HepG2 (cell line): ENCODE measurements around the gene LMF2. TPM values are rescaled to one million over a fixed set of nuclear protein-coding genes. Genes with fewer than 3 reads are reported as not detected.

Experiments
- ELF1 ChIP-seq: sonication (generic); formaldehyde crosslinking; IDR thresholded peaks from 2 replicates; pipeline ENCODE4 v1.4.0; 2020; ENCODE audit warnings: missing genetic modification reagents
- ETV5 ChIP-seq: IDR thresholded peaks from 2 replicates; pipeline ENCODE4 v1.6.1; 2018; ENCODE audit warnings: missing biosample characterization, missing genetic modification reagents, inconsistent platforms, borderline replicate concordance
- IRF2 ChIP-seq: IDR thresholded peaks from 2 replicates; pipeline ENCODE4 v1.6.1; 2018; ENCODE audit warnings: missing genetic modification reagents, missing compliant biosample characterization
- KDM4B ChIP-seq: sonication (generic); formaldehyde crosslinking; IDR thresholded peaks from 2 replicates; pipeline ENCODE4 v1.4.0; 2020; ENCODE audit warnings: missing genetic modification reagents
- MZF1 ChIP-seq: sonication (generic); formaldehyde crosslinking; IDR thresholded peaks from 2 replicates; pipeline ENCODE4 v1.8.1; 2023; ENCODE audit warnings: mild to moderate bottlenecking, missing genetic modification reagents, borderline replicate concordance
- PCBP1 ChIP-seq: fragments of 200-400 bp; formaldehyde crosslinking; IDR thresholded peaks from 2 replicates; pipeline ENCODE4 v1.6.1; 2017; ENCODE audit warnings: mild to moderate bottlenecking, low read depth, low read length, borderline replicate concordance
- POLR2AphosphoS2 ChIP-seq: IDR thresholded peaks from 2 replicates; pipeline ENCODE4 v1.6.1; 2011; ENCODE audit warnings: low read depth, low read length, improper control_type of control experiment
- SMYD3 ChIP-seq: sonication (generic); formaldehyde crosslinking; IDR thresholded peaks from 2 replicates; pipeline ENCODE4 v1.8.1; 2023; ENCODE audit warnings: mild to moderate bottlenecking, missing genetic modification reagents
- ZNF224 ChIP-seq: sonication (generic); formaldehyde crosslinking; IDR thresholded peaks from 2 replicates; pipeline ENCODE4 v1.5.0; 2020; ENCODE audit warnings: mild to moderate bottlenecking, missing genetic modification reagents
- ZNF333 ChIP-seq: sonication (generic); formaldehyde crosslinking; IDR thresholded peaks from 2 replicates; pipeline ENCODE4 v1.4.0; 2020; ENCODE audit warnings: mild to moderate bottlenecking, missing genetic modification reagents, borderline replicate concordance
- ZSCAN31 ChIP-seq: sonication (generic); formaldehyde crosslinking; IDR thresholded peaks from 2 replicates; pipeline ENCODE4 v1.5.0; 2020; ENCODE audit warnings: low read depth, mild to moderate bottlenecking, missing genetic modification reagents
- polyA plus RNA-seq, 8 experiments: library from polyadenylated mRNA; depleted of rRNA in 3 of 8; stranded (reverse) in 7 of 8; unstranded in 1 of 8; fragments of >200 nt; fragmentation: Illumina TruSeq in 4 of 8; extraction: Trizol in 4 of 8; gene quantifications; 2 replicates each; pipeline versions ENCODE4 v1.2.1 to v1.2.3, GENCODE V29; 2011 to 2016; ENCODE audit warnings: low read depth in 4 of 8, missing spikeins in 1 of 8, mixed read lengths in 1 of 8; ENCODE audit not compliant: insufficient read depth in 1 of 8
- total RNA-seq, 5 experiments: library from RNA; depleted of rRNA; stranded (reverse); fragments of >200 nt; fragmentation: Illumina TruSeq; extraction: Trizol; gene quantifications; 2 replicates each; pipeline ENCODE4 v1.2.3, GENCODE V29; 2016; ENCODE audit warnings: low read depth in 1 of 5
- TF ChIP-seq, protein P1 (sequence below): sonication (generic); formaldehyde crosslinking; IDR thresholded peaks from 2 replicates; pipeline ENCODE4 v1.5.0; 2020; ENCODE audit warnings: mild to moderate bottlenecking, missing genetic modification reagents, borderline replicate concordance
- TF ChIP-seq, protein P2 (sequence below): sonication (generic); formaldehyde crosslinking; IDR thresholded peaks from 2 replicates; pipeline ENCODE4 v1.4.0; 2020; ENCODE audit warnings: mild to moderate bottlenecking, missing genetic modification reagents
- TF ChIP-seq, protein P3 (sequence below): IDR thresholded peaks from 2 replicates; pipeline ENCODE4 v1.6.1; 2016; ENCODE audit warnings: mild to moderate bottlenecking
- TF ChIP-seq, protein P4 (sequence below): sonication (generic); formaldehyde crosslinking; IDR thresholded peaks from 2 replicates; pipeline ENCODE4 v1.4.0; 2020; ENCODE audit warnings: mild to moderate bottlenecking, missing genetic modification reagents

LMF2 gene
- total and polyA plus RNA-seq, 2 of the 13 experiments (the other 11 are each of a cell fraction or from before 2014, with no cell fraction given) = 23.3 to 30.6 TPM

DNA sequence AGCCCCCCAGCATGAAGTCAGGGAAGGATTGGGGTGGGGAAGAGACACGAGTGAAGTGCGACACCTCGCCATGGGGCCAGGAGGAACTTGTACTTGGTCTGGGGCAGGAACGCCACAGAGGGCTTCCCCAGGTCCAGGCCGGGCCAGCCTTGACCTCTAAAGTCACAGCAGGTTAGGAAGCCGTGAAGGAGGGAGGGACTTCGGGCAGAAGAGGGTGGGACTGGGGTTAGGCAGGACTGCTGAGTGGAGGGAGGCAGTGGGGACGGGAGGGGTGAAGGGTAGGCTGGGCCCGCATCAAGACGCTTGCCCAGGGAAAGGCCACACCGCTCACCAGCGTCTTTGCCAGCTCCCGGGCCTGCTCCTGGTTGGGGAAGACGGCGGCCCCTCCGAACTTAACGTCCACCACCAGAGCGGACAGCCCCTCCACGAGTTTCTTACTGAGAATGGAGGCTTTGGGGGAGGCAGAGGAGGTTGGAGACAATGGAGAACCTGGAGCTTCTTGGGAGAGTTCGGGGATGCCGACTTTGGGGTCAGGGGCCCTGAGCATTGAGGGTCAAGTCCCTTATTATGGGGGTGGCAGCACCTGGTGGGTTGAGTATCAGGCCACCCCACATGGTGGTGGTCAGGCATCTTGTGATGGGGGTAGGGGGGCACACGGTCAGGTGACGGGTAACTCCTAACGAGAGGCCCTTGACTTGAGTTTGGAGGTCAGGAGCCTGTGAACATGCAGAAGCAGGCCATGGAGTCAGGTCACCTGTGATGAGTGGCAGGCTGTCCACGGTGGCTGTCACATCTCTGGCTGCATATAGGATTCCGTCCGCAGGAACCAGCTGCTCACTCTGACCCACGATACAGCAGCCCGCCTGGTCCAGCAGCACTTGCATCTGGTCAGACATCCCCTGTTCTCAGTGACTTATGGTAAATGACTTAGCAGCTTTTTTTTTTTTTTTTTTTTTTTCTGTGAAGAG lies 19.6 kb upstream of the LMF2 start (continued):
- TF ChIP-seq, protein P1, sequence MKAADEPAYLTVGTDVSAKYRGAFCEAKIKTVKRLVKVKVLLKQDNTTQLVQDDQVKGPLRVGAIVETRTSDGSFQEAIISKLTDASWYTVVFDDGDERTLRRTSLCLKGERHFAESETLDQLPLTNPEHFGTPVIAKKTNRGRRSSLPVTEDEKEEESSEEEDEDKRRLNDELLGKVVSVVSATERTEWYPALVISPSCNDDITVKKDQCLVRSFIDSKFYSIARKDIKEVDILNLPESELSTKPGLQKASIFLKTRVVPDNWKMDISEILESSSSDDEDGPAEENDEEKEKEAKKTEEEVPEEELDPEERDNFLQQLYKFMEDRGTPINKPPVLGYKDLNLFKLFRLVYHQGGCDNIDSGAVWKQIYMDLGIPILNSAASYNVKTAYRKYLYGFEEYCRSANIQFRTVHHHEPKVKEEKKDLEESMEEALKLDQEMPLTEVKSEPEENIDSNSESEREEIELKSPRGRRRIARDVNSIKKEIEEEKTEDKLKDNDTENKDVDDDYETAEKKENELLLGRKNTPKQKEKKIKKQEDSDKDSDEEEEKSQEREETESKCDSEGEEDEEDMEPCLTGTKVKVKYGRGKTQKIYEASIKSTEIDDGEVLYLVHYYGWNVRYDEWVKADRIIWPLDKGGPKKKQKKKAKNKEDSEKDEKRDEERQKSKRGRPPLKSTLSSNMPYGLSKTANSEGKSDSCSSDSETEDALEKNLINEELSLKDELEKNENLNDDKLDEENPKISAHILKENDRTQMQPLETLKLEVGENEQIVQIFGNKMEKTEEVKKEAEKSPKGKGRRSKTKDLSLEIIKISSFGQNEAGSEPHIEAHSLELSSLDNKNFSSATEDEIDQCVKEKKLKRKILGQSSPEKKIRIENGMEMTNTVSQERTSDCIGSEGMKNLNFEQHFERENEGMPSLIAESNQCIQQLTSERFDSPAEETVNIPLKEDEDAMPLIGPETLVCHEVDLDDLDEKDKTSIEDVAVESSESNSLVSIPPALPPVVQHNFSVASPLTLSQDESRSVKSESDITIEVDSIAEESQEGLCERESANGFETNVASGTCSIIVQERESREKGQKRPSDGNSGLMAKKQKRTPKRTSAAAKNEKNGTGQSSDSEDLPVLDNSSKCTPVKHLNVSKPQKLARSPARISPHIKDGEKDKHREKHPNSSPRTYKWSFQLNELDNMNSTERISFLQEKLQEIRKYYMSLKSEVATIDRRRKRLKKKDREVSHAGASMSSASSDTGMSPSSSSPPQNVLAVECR = 0 out of 2 replicates have a peak, but pooled peaks have one; percentile 6
- TF ChIP-seq PCBP1 (0 out of 2 replicates have a peak, but pooled peaks have one; percentile 52), IRF2 (CRISPR knock-in tag) (peak; percentile 63; the same call in 1 of the 2 replicates), ZNF224 (CRISPR knock-in tag) (0 out of 2 replicates have a peak, but pooled peaks have one; percentile 1), KDM4B (CRISPR knock-in tag) (0 out of 2 replicates have a peak, but pooled peaks have one; percentile 45), ZNF333 (CRISPR knock-in tag) (peak; percentile 33; the same call in 1 of the 2 replicates), MZF1 (CRISPR knock-in tag) (no peak), ETV5 (0 out of 2 replicates have a peak, but pooled peaks have one; percentile 31), ZSCAN31 (CRISPR knock-in tag) (0 out of 2 replicates have a peak, but pooled peaks have one; percentile 31), SMYD3 (CRISPR knock-in tag) (no peak), POLR2AphosphoS2 (no peak), ELF1 (CRISPR knock-in tag) (0 out of 2 replicates have a peak, but pooled peaks have one; percentile 54)
- TF ChIP-seq, protein P2, sequence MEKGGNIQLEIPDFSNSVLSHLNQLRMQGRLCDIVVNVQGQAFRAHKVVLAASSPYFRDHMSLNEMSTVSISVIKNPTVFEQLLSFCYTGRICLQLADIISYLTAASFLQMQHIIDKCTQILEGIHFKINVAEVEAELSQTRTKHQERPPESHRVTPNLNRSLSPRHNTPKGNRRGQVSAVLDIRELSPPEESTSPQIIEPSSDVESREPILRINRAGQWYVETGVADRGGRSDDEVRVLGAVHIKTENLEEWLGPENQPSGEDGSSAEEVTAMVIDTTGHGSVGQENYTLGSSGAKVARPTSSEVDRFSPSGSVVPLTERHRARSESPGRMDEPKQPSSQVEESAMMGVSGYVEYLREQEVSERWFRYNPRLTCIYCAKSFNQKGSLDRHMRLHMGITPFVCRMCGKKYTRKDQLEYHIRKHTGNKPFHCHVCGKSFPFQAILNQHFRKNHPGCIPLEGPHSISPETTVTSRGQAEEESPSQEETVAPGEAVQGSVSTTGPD (CRISPR knock-in tag) = no peak
- TF ChIP-seq, protein P3, sequence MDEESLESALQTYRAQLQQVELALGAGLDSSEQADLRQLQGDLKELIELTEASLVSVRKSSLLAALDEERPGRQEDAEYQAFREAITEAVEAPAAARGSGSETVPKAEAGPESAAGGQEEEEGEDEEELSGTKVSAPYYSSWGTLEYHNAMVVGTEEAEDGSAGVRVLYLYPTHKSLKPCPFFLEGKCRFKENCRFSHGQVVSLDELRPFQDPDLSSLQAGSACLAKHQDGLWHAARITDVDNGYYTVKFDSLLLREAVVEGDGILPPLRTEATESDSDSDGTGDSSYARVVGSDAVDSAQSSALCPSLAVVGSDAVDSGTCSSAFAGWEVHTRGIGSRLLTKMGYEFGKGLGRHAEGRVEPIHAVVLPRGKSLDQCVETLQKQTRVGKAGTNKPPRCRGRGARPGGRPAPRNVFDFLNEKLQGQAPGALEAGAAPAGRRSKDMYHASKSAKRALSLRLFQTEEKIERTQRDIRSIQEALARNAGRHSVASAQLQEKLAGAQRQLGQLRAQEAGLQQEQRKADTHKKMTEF (CRISPR knock-in tag) = 0 out of 2 replicates have a peak, but pooled peaks have one; percentile 18
- TF ChIP-seq, protein P4, sequence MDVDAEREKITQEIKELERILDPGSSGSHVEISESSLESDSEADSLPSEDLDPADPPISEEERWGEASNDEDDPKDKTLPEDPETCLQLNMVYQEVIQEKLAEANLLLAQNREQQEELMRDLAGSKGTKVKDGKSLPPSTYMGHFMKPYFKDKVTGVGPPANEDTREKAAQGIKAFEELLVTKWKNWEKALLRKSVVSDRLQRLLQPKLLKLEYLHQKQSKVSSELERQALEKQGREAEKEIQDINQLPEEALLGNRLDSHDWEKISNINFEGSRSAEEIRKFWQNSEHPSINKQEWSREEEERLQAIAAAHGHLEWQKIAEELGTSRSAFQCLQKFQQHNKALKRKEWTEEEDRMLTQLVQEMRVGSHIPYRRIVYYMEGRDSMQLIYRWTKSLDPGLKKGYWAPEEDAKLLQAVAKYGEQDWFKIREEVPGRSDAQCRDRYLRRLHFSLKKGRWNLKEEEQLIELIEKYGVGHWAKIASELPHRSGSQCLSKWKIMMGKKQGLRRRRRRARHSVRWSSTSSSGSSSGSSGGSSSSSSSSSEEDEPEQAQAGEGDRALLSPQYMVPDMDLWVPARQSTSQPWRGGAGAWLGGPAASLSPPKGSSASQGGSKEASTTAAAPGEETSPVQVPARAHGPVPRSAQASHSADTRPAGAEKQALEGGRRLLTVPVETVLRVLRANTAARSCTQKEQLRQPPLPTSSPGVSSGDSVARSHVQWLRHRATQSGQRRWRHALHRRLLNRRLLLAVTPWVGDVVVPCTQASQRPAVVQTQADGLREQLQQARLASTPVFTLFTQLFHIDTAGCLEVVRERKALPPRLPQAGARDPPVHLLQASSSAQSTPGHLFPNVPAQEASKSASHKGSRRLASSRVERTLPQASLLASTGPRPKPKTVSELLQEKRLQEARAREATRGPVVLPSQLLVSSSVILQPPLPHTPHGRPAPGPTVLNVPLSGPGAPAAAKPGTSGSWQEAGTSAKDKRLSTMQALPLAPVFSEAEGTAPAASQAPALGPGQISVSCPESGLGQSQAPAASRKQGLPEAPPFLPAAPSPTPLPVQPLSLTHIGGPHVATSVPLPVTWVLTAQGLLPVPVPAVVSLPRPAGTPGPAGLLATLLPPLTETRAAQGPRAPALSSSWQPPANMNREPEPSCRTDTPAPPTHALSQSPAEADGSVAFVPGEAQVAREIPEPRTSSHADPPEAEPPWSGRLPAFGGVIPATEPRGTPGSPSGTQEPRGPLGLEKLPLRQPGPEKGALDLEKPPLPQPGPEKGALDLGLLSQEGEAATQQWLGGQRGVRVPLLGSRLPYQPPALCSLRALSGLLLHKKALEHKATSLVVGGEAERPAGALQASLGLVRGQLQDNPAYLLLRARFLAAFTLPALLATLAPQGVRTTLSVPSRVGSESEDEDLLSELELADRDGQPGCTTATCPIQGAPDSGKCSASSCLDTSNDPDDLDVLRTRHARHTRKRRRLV = peak; percentile 64; the same call in 1 of the 2 replicates
